IPS-20b (cell line): ENCODE measurements around the gene STAG2.

Source experiments
- H3K27ac ChIP-seq: one replicate; pipeline ENCODE4 v1.5.1; 2013; ENCODE audit warnings: low read length
- H3K27me3 ChIP-seq: 2 replicates; pipeline ENCODE4 v1.6.1; 2013; ENCODE audit warnings: mild to moderate bottlenecking, low read length, inconsistent platforms; ENCODE audit not compliant: insufficient read depth
- H3K36me3 ChIP-seq: 2 replicates; pipeline ENCODE4 v1.6.1; 2013; ENCODE audit warnings: low read depth, mild to moderate bottlenecking, inconsistent platforms, low read length, moderate library complexity; ENCODE audit not compliant: insufficient read depth
- H3K4me1 ChIP-seq: 2 replicates; pipeline ENCODE4 v1.6.1; 2013; ENCODE audit warnings: mild to moderate bottlenecking, control low read depth, inconsistent platforms, low read length, moderate library complexity; ENCODE audit not compliant: insufficient read depth
- H3K4me3 ChIP-seq: 2 replicates; pipeline ENCODE4 v1.5.1; 2013; ENCODE audit warnings: mild to moderate bottlenecking, low read length, inconsistent platforms
- H3K9ac ChIP-seq: 2 replicates; pipeline ENCODE4 v1.6.1; 2013; ENCODE audit warnings: low read depth, mild to moderate bottlenecking, inconsistent platforms, low read length, moderate library complexity
- H3K9me3 ChIP-seq: 2 replicates; pipeline ENCODE4 v1.6.1; 2013; ENCODE audit warnings: mild to moderate bottlenecking, low read depth, low read length, inconsistent platforms; ENCODE audit not compliant: insufficient read depth

STAG2 gene

DNA sequence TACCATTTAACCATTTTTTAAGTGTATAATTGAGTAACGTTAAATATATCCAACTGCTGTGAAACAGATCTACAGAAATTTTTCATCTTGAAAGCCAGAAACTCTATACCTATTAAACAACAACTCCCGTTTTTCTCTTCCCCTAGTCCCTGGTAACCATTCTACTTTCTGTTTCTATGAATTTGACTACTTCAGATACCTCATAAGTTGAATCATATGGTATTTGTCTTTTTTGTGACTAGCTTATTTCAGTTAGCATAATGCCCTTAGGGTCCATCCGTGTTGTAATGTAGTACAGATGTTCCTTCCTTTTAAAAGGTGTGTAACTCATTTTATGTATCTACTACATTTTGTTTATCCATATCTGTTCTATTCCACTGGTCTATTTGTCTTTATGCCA is 48.7 kb downstream of the STAG2 start:
- no peak overlapping the region for H3K9ac ChIP-seq
- H3K27me3 ChIP-seq = no peaks in the 10 kb centered on the region
- H3K36me3 ChIP-seq = no peaks in the 10 kb centered on the region
- H3K4me1 ChIP-seq = no peaks in the 10 kb centered on the region
- H3K4me3 ChIP-seq = no peak overlapping the region
- H3K27ac ChIP-seq = no peak overlapping the region
- H3K9me3 ChIP-seq = no peaks in the 10 kb centered on the region

DNA sequence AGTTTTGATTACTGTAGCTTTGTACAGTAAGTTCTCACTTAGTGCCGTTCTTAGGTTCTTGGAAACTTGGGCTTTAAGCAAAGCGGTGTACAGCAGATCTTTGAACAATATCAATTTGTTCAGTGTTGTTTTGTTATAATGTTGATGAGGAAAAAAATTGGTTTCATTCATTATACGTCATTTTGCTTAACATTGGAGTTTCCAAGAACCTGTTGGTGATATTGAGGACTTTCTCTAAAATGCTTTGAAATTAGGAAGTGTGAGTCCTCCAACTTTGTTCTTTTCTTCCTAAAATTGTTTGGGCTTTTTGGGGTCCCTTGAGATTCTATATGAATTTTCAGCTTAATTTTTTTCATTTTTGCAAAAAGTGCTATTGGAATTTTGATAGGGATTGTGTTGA is 49.1 kb downstream of the STAG2 start:
- H3K27ac ChIP-seq = no peak overlapping the region
- H3K4me1 ChIP-seq = no peaks in the 10 kb centered on the region
- no peak overlapping the region for H3K9ac ChIP-seq
- H3K36me3 ChIP-seq = no peaks in the 10 kb centered on the region
- no peaks in the 10 kb centered on the region for H3K27me3 ChIP-seq
- H3K4me3 ChIP-seq = no peak overlapping the region
- H3K9me3 ChIP-seq = no peaks in the 10 kb centered on the region

DNA sequence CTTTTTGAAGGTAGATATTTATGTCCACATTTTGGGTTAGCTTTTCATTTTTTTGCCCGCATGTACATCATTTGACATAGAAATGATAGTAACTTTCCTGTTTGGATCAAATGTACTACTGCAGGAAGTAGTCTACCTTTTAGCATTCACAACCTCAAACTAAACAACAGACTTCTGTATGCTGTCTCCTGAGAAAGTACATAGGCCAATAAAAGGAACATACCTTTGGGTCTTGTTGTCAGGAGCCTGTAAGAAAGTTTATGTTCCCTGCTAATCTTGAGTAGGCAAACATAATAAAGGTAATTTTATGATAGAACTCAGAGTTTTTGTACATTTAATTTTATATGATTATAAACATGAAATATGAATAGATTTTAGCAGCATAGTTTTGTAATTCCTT is 54.2 kb downstream of the STAG2 start:
- Histone ChIP-seq H3K4me3 (no peak overlapping the region), H3K9me3 (no peaks in the 10 kb centered on the region), H3K36me3 (no peaks in the 10 kb centered on the region), H3K27ac (no peak overlapping the region), H3K9ac (no peak overlapping the region), H3K4me1 (no peaks in the 10 kb centered on the region), H3K27me3 (no peaks in the 10 kb centered on the region)

DNA sequence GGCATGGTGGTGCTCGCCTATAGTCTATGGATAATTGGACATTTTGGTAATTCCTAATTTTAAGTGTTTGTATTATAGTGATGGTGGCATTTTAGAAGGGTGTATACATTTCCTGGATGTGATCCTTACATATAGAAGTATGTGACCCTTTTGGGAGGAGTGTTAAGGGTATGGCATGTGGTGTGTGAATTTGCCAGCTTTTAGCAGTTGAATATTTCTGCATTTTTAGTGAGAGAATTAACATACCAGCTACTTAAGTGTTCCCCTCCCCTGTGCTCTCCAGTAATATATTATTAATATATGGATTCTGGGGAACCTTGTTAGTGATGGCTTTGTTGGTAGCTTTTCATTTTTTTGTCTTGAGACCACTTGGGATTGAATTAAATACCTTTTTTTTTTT is 55.3 kb downstream of the STAG2 start:
- Histone ChIP-seq H3K4me3 (no peak overlapping the region), H3K36me3 (no peaks in the 10 kb centered on the region), H3K27me3 (no peaks in the 10 kb centered on the region), H3K9ac (no peak overlapping the region), H3K4me1 (no peaks in the 10 kb centered on the region), H3K9me3 (no peaks in the 10 kb centered on the region), H3K27ac (no peak overlapping the region)

DNA sequence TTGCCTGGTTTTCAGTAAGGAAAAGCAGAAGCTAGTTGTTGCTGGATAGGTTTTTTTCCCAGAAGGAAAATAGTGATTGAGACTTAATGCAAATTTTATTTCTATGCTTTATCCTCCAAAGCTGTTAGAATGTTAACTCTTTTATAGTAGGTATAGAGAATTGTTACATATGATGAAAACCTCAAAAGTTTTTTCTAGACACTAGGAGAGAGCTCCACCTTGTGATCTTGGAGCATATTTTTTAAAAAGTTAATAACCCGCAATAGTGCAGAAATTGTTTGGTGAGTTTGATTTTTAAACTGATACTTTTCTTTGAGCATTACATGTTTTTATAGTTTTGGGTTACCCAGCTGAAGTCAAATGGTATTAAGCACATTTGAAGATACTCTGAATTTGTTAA is 56.5 kb downstream of the STAG2 start:
- H3K27me3 ChIP-seq = no peaks in the 10 kb centered on the region
- H3K36me3 ChIP-seq = peaks cover 7% of the 10 kb centered on the region; the same call in 1 of the 2 replicates
- no peak overlapping the region for H3K4me3 ChIP-seq
- H3K9ac ChIP-seq = no peak overlapping the region
- no peaks in the 10 kb centered on the region for H3K4me1 ChIP-seq
- H3K27ac ChIP-seq = no peak overlapping the region
- H3K9me3 ChIP-seq = no peaks in the 10 kb centered on the region

DNA sequence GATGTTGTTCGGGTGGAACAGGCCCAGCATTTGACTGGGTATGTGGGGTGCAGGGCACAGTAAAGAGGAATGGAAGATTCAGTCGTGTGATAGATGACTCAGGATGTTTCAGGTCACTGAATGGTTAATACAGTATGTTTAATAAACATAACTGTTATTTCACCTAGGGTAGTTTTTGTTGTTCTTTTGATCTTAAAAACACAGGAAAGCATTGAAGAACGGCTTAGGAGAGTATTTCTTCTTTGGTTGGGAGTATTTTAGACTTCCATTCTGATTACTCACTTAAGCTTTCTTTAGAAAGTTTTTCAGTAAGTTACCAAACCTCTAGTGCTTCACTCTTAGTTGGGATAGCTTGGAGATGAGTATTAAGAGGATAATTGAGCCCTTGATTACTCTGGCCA is 62.3 kb downstream of the STAG2 start:
- Histone ChIP-seq H3K9me3 (no peaks in the 10 kb centered on the region), H3K4me1 (no peaks in the 10 kb centered on the region), H3K9ac (no peak overlapping the region), H3K36me3 (peaks cover 48% of the 10 kb centered on the region), H3K4me3 (no peak overlapping the region), H3K27me3 (no peaks in the 10 kb centered on the region), H3K27ac (no peak overlapping the region)

DNA sequence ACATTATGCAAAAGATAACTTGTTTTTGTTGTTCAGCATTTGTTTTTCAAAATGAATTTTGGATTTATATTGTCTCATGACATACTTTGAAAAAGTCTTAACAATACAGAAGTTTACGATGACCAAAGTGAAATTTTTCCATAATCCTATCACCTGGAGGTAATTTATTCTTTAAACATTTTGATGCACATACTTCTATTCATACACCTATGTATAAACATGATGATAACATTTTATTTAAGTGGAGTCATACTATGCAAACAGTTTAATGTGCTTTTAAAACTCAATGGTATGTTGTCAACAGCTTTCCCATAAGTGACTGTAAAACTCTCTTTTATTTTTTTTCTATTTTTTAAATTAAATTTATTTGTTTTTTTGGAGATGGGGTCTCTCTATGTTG is 65.0 kb downstream of the STAG2 start:
- H3K4me3 ChIP-seq = no peak overlapping the region
- no peaks in the 10 kb centered on the region for H3K27me3 ChIP-seq
- H3K9me3 ChIP-seq = no peaks in the 10 kb centered on the region
- H3K4me1 ChIP-seq = no peaks in the 10 kb centered on the region
- H3K36me3 ChIP-seq = peaks cover 59% of the 10 kb centered on the region
- H3K9ac ChIP-seq = no peak overlapping the region
- no peak overlapping the region for H3K27ac ChIP-seq

DNA sequence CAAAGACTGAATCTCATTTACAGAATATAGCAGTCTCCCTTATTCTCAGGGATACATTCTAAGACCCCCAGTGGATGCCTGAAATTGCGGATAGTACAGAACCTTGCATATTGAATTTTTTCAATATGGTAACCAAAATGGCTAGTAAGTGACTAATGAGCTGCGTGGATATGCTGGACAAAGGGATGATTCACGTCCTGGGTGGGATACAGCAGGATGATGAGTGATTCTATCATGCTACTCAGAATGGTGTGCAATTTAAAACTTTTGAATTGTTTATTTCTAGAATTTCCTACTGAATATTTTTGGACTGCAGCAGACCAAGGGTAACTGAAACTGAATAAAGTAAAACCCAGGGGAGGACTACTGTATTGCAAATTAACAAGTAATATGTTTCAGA is 66.7 kb downstream of the STAG2 start:
- Histone ChIP-seq H3K9ac (no peak overlapping the region), H3K27me3 (no peaks in the 10 kb centered on the region), H3K27ac (no peak overlapping the region), H3K9me3 (no peaks in the 10 kb centered on the region), H3K4me3 (no peak overlapping the region), H3K36me3 (peaks cover 65% of the 10 kb centered on the region), H3K4me1 (no peaks in the 10 kb centered on the region)

DNA sequence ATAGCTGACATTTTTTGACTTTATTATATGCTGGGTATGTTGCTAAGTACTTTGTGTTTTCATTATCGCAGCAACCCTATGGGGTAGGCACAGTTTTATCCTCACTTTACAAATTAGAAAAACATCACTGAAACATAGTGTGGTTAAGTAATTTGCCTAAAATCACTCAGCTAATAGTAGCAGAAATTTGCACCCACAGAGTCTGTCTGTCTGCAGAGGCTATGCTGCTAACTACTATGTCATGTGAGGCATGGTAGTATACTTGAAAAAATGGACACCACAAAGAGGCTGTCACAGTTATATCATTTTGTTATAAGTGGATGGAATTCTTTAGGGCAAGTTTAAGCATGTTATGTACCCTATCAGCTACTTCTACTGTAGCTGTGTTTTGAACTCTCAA is 69.0 kb downstream of the STAG2 start:
- H3K27ac ChIP-seq = no peak overlapping the region
- no peak overlapping the region for H3K9ac ChIP-seq
- no peaks in the 10 kb centered on the region for H3K27me3 ChIP-seq
- peaks cover 58% of the 10 kb centered on the region for H3K36me3 ChIP-seq
- no peak overlapping the region for H3K4me3 ChIP-seq
- H3K9me3 ChIP-seq = no peaks in the 10 kb centered on the region
- no peaks in the 10 kb centered on the region for H3K4me1 ChIP-seq

DNA sequence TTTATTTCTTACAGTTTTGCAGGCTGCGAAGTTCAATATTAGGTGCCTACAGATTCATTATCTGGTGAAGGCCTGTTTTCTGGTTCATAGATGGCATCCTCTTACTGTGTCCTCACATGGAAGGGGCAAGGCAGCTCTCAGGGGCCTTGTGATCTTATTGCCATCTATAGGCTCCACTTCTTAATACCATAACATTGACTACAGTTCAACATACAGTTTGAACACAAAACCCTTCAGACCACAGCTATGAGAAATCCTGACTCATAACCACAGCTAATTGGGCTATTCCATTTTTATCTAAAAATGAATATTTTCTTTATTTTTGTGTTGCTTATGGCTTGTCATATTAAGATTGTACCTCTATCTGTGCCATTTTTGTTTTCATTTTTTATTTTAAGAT is 72.3 kb downstream of the STAG2 start:
- no peak overlapping the region for H3K9ac ChIP-seq
- no peaks in the 10 kb centered on the region for H3K27me3 ChIP-seq
- H3K4me1 ChIP-seq = no peaks in the 10 kb centered on the region
- H3K36me3 ChIP-seq = peaks cover 58% of the 10 kb centered on the region
- H3K9me3 ChIP-seq = no peaks in the 10 kb centered on the region
- no peak overlapping the region for H3K27ac ChIP-seq
- H3K4me3 ChIP-seq = no peak overlapping the region

DNA sequence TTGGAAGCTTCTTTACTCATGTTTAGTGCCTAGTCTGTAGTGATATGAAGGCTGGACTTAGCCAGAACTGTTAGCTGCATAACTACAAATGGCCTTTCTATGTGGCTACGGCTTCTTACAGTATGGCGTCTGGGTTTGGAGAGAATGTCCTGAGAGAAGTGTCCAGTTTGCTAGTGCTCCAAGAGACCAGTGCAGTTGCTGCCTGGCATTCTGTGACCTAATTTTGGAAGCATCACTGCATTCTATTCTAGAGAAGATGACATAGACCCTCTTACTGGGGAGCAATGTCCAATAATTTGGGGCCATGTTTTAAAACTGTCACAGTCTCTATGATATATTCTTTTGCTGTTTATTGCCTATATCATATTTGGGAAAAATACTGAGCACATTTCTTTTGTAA is 74.2 kb downstream of the STAG2 start:
- H3K9ac ChIP-seq = no peak overlapping the region
- H3K4me1 ChIP-seq = no peaks in the 10 kb centered on the region
- peaks cover 55% of the 10 kb centered on the region for H3K36me3 ChIP-seq
- no peaks in the 10 kb centered on the region for H3K9me3 ChIP-seq
- no peaks in the 10 kb centered on the region for H3K27me3 ChIP-seq
- no peak overlapping the region for H3K27ac ChIP-seq
- no peak overlapping the region for H3K4me3 ChIP-seq

DNA sequence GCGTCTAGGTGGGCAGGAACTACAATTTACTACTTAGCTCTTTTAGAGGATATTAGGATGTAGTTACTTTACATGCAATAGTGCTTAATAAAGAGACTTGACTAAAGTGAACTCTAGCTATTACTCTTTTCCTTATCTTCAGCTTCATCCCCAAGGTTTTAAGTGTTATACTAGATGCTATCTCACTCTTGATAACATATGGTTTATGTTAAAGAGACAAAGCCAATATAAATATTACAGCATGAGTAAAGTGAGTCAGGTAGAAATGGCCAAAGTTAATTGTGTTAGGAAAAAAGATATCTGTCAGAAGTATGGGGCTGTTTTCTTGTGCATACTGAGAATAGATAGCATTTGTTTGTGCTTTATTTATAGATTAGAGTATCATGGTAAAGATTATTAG is 80.5 kb downstream of the STAG2 start:
- Histone ChIP-seq H3K27me3 (no peaks in the 10 kb centered on the region), H3K27ac (no peak overlapping the region), H3K4me3 (no peak overlapping the region), H3K36me3 (peaks cover 63% of the 10 kb centered on the region), H3K9ac (no peak overlapping the region), H3K4me1 (no peaks in the 10 kb centered on the region), H3K9me3 (no peaks in the 10 kb centered on the region)

DNA sequence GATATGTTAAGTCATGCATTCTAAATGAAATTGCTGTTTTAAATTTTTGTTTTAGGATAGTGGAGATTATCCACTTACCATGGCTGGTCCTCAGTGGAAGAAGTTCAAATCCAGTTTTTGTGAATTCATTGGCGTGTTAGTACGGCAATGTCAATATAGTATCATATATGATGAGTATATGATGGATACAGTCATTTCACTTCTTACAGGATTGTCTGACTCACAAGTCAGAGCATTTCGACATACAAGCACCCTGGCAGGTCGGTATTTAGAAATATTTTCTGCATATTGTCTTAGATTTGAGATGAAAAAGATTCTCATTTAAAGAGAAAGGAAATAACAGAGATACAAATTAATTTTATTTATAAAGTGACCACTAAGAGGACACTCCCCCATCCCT is 83.6 kb downstream of the STAG2 start:
- Histone ChIP-seq H3K9ac (no peak overlapping the region), H3K4me1 (no peaks in the 10 kb centered on the region), H3K4me3 (no peak overlapping the region), H3K27me3 (no peaks in the 10 kb centered on the region), H3K36me3 (peaks cover 69% of the 10 kb centered on the region), H3K27ac (no peak overlapping the region), H3K9me3 (no peaks in the 10 kb centered on the region)
